GM12891 (cell line): ENCODE measurements around the gene STXBP6.

Experiments
- PAX5 ChIP-seq: IDR thresholded peaks from 2 replicates; pipeline ENCODE4 v1.6.1; 2011; ENCODE audit warnings: low read length, moderate library complexity, mild to moderate bottlenecking; ENCODE audit not compliant: insufficient read depth, severe bottlenecking
- POLR2A ChIP-seq: IDR thresholded peaks from 2 replicates; pipeline ENCODE4 v1.6.1; 2011; ENCODE audit warnings: low read depth, low read length, control low read depth
- POLR2AphosphoS5 ChIP-seq: IDR thresholded peaks from 2 replicates; pipeline ENCODE4 v1.6.1; 2011; ENCODE audit warnings: low read depth, low read length, control low read depth
- TAF1 ChIP-seq: IDR thresholded peaks from 2 replicates; pipeline ENCODE4 v1.6.1; 2011; ENCODE audit warnings: low read depth, low read length, control low read depth

DNA sequence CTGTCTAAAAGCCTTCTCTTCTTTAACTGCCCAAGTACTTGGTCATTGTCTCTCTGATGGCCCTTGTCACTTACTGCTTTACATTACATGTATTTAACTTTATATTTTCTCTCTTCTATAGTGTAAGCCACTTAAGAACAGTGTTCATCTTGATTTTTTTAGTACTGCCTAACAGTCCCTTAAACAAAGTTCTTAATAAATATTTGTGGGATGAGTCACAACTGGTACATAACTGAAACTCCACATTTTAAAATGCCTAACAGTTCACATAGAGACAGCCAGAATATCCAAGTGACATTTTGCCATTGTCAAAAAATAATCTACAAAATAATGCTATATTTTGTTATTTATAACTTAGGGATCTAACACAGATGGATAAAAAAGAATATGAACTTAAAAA, 146.6 kb downstream of the STXBP6 start:
- TF ChIP-seq POLR2AphosphoS5 (no peak), TAF1 (no peak), PAX5 (no peak), POLR2A (no peak)
